Measurements from ENCODE around the gene CDKN2A. TPM values are rescaled to one million over a fixed set of nuclear protein-coding genes. Genes with fewer than 3 reads are reported as not detected.

Gene CDKN2A
- total and polyA plus RNA-seq, 2 donors (not counting 3 experiments of a cell fraction or from before 2014, with no cell fraction given): 8.5 to 10.7 TPM

- no peaks in the 10 kb centered on the region for H3K9me1 ChIP-seq (replicated peaks; ENCODE audit: control insufficient read depth, extremely low read depth, insufficient read depth, low read length)
- no TSS peak for BruUV-seq (replicated peaks)
- H3K27me3 ChIP-seq (ENCODE audit: control insufficient read depth in 2 of 2, insufficient read depth in 2 of 2, low read length in 2 of 2): peaks cover 2 to 18% of the 10 kb centered on the region in 2 experiments
- CTCF ChIA-PET: interaction anchor here (0.7 to 4.7 kb wide), 5 partner anchors 10 to 246 kb away, joined by 3 to 68 read pairs (median 3); partner anchors contain the start of gene CDKN2B
- no peaks in the 10 kb centered on the region for H4K20me1 ChIP-seq (replicated peaks; ENCODE audit: control insufficient read depth, extremely low read depth, insufficient read depth, low read length)
- H3K27ac ChIP-seq (ENCODE audit: insufficient read depth, low read depth, low read length): no peak overlapping the region
- dilution Hi-C loops (cut with MboI; ENCODE audit: extremely low pct_ligation_motif_present, low sequenced_read_pairs): no loop called here
- intact Hi-C loops (cut with micrococcal nuclease): no loop called here
- no peaks in the 10 kb centered on the region for H3K79me2 ChIP-seq (ENCODE audit: control insufficient read depth, insufficient read depth, low read length)
- POLR2A ChIA-PET: no interaction called here
- no peak for DNase-seq (ENCODE audit: low read depth, low spot score)
- TF ChIP-seq FOS (IDR thresholded peaks at IDR 0.05; ENCODE audit: borderline replicate concordance, insufficient read depth, low read length) (no peak), MAX (IDR thresholded peaks at IDR 0.05; ENCODE audit: insufficient read depth, insufficient read length) (no peak), POLR2A (IDR thresholded peaks at IDR 0.05; ENCODE audit: low read depth, low read length) (no peak), POLR2AphosphoS5 (IDR thresholded peaks at IDR 0.05; ENCODE audit: insufficient read depth, low read depth, low read length) (no peak), EZH2 (IDR thresholded peaks at IDR 0.05; ENCODE audit: borderline replicate concordance, low read depth, low read length, severe bottlenecking) (no peak), CTCF (IDR thresholded peaks at IDR 0.05; ENCODE audit: extremely low read depth in 1 of 2, insufficient read depth in 1 of 2, low read depth in 1 of 2, low read length in 2 of 2) (no peak), MYC (IDR thresholded peaks at IDR 0.05; ENCODE audit: low read depth, low read length) (no peak), GATA2 (IDR thresholded peaks at IDR 0.05; ENCODE audit: insufficient read depth, insufficient read length, low read depth, low read length) (no peak), JUN (IDR thresholded peaks at IDR 0.05; ENCODE audit: borderline replicate concordance, insufficient read depth, insufficient read length, low read depth) (no peak)
- no peak overlapping the region for H3K9ac ChIP-seq (replicated peaks; ENCODE audit: extremely low read depth, insufficient read depth, low read length)
- H3K36me3 ChIP-seq (ENCODE audit: control insufficient read depth in 2 of 2, extremely low read depth in 1 of 2, insufficient read depth in 2 of 2, low read length in 2 of 2): no peaks in the 10 kb centered on the region
- H2AFZ ChIP-seq (ENCODE audit: low read depth, low read length): no peak overlapping the region
- H3K4me3 ChIP-seq (replicated peaks in 1 of 3; ENCODE audit: insufficient read depth in 1 of 3, low read depth in 1 of 3, low read length in 3 of 3): no peak overlapping the region
- H3K4me2 ChIP-seq (ENCODE audit: insufficient read depth, low read length): no peak overlapping the region
- FAIRE-seq: no peak
- H3K4me1 ChIP-seq (ENCODE audit: control insufficient read depth, extremely low read depth, insufficient read depth, low read length): peaks cover 7% of the 10 kb centered on the region
- no peaks in the 10 kb centered on the region for H3K9me3 ChIP-seq (replicated peaks; ENCODE audit: control insufficient read depth, insufficient read depth, low read length)
Observed at GRCh38 chr9:21998026-21998425, 3.8 kb upstream of the CDKN2A start.

All from endothelial cell of umbilical vein (primary cell).